GM19463 (cell line): ENCODE results near the gene CKAP5.
A peak's percentile ranks its signal among the peaks of the same experiment; 100 is the strongest.
"Not testable (repeated sequence)": the region's sequence is repeated elsewhere in the genome, so short reads cannot be mapped to it uniquely, and the experiment has no call there.

Experiments
- ATAC-seq: cut with Tn5 transposase; IDR thresholded peaks from one replicate; pipeline ENCODE4 v1.9.1; 2021; ENCODE audit warnings: mild to moderate bottlenecking, moderate library complexity; ENCODE audit not compliant: unreplicated experiment

CKAP5 gene

DNA sequence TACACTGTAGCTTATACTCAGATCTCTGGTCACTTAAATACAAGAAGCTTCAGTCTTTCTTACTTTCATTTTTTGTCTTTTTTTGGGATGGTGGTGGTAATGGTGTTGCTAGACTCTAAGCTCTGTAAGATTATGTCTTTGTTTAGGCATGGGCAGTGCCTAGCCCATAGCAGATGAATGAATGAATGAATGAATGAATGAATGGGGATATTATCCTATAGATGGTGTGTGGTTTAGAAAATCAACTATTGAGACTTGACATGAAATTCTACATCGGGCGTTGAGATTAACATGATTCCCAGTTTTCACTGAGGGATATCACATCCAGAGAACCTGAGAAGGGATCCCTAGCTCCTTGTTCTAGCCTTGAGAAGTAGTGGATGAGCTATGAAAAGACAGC lies 9.8 kb upstream of the CKAP5 start:
- ATAC-seq, result no peak

DNA sequence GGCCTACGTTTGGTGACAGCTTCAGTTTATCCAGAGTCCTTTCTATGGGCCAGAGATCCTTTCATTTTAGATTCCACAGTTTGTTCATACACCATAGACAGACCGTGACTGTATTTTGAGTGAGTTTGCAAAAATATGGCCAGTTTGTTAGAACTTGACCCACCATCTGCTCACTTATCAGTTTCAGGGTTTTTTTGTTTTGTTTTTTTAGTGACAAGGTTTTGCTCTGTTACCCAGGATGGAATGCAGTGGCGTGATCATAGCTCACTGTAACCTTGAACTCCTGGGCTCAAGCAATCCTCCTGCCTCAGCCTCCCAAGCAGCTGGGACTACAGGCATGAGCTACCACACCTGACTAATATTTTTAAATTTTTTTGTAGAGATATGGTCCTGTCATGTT lies 9.1 kb upstream of the CKAP5 start:
- ATAC-seq, result no peak

DNA sequence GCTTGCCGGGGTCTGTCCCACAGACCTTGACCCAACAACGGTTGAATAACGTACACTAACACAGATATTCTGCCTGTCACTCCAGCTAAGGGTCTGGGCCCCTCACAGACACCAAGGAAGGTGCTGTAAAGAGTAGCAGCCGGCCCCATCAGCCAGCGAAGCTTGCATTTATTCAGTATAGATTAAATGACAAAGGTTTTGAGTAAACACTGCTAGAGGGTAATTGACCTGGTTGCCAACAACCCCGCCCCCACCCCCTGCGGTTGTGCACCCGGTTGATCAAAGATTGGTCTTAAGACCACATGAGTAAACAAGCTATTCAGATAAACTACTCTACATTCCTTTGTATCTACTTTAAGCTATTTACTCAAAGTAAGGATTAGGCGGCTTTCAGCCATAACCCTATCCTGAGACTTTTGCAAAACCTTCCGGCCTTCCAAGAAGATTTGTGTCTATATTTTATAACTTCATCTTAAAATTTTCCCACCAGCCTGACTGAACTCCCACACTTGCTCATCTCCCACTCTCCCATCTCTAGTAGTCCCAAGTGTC lies 4.8 kb upstream of the CKAP5 start:
- ATAC-seq, result no peak

DNA sequence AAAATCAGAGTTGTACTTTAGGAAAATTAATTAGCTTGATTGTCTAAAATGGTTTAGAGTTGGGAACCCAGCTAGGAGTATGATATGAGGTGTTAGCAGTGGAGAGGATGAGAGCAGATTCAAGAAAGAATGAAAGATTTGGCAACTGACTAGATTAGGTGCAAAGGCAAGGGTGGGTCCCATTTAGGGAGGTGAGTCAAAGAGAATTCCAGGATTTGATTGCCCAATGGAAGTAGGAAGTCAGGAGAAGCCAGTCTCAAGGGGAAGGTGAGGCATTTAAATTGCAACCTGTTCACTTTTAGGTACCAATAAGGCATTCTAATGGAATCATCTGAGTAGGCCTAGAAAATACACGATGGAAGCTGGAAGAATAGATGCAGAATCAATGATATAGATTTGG lies 3.6 kb upstream of the CKAP5 start:
- no peak for ATAC-seq

DNA sequence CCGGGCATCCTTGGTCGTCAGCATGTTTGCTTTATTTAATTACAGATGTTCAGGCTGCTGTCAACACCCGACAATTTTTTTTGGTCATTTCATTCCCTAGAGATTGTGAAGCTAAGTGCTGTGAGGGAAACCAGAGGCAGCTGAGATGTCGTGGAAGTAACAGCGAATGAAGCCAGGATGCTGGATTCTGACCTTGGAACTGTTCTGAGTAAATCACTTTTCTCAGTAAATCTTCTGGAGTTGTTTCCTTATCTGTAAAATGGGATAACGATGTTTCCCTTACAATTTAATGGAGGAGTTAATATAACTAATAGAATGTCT lies 390 bp upstream of the CKAP5 start:
- ATAC-seq, result peak; percentile 2

DNA sequence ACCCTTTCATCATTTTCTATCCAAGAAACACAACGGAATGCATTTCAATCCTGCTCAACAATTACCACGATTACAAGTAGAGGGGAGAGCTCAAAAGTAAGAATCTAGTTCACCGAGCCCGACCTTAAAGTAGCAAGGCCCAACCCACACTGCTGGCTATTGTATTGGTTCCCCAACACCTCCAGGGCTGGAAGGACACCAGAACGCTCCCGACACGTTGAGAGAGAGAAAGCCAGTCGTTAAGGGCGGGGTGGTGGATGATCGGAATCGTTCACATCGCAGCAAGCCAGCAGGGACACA lies 690 bp downstream of the CKAP5 start:
- no peak for ATAC-seq

DNA sequence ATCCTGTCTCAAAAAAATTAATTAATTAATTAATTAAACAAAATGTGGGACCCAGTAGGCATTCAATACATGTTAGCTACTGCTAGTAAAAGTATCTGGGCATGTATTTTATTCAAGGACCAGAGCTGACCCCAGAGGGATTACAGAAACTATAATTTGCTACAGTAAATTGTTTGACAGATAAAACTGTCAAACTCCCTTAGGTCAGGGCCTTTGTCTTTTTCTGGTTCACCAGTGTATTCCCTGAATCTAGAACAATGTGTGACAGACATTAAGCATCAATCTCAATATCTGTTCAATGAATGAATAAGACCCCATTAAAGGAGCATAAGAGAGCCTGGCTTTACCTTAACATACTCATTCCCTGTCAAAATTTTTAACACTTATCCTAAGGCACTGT lies 6.0 kb downstream of the CKAP5 start:
- no peak for ATAC-seq

DNA sequence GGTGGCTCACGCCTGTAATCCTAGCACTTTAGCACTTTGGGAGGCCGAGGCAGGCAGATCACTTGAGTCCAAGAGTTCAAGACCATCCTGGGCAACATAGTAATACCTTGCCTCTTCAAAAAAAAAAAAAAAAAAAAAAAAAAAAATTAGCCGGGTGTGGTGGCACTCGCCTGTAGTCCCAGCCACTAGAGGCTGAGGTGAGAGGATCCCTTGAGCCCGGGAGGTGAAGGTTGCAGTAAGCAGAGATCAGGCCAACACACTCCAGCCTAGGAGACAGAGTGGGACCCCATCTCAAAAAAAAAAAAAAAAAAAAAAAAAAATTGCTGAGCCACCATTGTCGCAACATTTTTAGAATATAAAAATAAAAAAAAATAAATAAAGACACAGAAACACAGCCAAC lies 7.6 kb downstream of the CKAP5 start:
- ATAC-seq, result no peak

DNA sequence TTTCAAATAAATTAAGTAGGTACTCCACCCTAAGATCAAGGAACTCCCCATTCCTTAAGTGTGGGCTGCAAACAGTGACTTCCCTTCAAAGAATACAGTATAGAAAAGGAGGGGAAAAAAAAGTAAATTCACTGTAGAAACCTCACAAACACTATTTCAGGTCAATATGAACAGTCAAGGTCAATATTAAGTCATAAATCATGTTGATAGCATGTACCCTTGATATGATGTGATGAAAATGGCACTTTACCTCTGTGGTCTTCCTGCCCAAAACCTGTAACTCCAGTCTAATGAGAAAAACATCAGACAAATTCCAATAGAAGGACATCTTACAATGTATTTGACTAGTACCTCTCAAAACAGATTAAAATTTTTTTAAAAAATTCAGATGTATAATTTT lies 8.2 kb downstream of the CKAP5 start:
- ATAC-seq, result no peak

DNA sequence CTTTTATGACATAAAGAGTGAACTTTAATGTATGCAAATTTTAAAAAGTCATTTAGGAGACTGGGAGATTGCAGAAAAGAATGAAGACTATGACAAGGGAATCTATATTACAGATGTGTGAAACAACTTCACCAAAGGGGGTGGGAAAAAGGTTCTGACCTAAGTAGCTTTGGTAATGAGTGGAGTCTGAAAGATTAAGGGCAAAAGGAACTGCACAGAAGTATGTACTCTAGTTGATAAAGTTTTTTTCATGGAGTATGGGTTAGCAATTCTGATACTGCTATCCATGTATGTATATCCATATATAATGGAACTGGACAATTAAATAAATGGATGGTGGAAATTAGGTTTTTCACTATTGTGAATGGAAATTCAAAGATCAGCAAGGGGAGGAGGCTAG lies 9.2 kb downstream of the CKAP5 start:
- ATAC-seq, result no peak

DNA sequence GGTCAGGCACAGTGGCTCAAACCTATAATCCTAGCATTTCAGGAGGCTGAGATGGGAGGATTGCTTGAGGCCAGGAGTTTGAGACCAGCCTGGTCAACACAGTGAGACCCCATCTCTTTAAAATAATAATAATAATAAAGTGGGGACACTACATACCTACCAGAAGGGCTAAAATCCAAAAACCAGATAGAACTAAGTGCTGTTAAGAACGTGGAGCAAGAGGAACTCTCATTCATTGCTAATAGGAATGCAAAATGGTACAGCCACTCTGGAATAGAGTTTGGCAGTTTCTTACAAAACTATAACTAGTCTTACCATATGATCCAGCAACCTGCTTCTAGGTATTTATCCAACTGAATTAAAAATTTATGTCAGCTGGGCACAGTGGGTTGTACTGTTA lies 9.6 kb downstream of the CKAP5 start:
- no peak for ATAC-seq

DNA sequence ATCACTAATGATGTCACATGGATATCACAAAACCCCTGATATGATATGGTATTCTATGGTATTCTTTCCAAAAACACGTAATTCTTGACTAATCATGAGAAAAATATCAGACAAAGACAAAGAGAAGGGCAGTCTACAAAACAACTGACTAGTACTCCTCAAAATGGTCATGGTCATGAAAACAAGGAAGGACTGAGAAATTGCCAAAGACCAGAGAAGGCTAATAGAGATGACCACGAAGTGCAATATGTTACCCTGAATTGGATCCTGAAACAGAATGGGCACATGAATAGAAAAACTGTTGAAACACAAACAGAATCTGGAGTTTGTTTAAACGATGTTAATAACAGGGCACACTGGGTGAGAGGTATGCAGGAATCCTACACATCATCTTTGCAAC lies 10.2 kb downstream of the CKAP5 start:
- no peak for ATAC-seq

DNA sequence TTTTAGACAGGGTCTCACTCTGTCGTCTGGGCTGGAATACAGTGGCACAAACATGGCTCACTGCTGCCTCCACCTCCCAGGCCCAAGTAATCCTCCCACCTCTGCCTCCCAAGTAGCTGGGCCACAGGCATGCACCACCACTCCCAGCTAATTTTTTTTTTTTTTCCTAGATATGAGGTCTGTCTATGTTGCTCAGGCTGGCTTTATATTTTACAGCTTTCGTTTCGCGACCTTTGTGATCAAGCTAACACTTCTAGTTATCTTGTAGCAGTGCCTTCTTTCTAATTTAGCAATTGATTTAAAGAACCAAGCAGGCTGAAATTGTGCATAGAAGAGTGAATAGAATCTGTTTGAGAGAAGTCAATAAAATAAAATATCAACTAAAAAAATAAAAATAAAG lies 11.3 kb downstream of the CKAP5 start:
- no peak for ATAC-seq

DNA sequence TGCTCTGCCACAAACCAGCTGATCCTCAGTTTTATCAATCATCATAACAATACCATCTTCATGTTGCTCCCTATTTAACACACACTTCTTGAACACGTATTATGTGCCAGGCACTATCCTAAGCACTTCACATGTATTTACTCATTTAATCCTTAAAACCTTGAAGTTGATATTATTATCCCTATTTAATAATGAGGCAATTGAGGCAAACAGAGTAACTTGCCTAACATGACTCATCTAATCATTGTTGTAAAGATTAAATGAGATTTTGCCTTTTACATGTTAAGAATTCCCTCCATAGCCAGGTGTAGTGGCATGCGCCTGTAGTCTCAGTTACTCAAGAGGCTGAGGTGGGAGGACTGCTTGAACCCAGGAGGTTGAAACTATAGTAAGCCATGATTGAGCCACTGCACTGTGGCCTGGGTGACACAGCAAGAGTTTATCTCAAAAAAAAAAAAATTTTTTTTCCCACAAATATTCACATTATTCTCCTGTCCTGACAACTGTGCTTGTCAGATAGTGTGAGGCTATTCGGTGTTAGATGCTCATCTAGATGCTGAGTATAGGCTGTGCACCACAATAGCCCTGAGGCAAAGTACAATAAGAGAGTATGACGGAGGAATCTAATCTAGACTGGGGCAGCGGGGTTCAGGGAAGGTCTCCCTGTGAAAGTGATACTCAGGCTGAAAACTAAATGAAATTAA lies 13.4 kb downstream of the CKAP5 start:
- ATAC-seq, result no peak

DNA sequence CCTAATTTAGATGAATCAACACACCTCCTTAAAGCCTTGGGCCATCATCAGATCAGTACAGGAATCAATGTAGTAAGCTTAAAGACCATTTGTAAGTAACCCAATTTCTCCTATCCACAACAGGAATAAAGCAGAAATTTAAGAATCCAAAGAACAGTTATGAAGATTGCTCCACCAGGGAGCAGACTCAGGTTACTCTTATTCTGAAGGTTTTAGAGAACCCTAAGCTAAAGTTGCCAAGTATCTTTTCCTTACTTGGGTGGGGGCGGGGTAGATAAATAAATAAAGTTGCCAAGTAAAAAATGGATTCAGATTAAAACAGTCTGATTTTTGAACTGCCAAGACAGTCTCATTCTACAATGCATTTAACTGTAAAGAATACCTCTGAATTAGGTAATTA lies 18.1 kb downstream of the CKAP5 start:
- ATAC-seq, result no peak

DNA sequence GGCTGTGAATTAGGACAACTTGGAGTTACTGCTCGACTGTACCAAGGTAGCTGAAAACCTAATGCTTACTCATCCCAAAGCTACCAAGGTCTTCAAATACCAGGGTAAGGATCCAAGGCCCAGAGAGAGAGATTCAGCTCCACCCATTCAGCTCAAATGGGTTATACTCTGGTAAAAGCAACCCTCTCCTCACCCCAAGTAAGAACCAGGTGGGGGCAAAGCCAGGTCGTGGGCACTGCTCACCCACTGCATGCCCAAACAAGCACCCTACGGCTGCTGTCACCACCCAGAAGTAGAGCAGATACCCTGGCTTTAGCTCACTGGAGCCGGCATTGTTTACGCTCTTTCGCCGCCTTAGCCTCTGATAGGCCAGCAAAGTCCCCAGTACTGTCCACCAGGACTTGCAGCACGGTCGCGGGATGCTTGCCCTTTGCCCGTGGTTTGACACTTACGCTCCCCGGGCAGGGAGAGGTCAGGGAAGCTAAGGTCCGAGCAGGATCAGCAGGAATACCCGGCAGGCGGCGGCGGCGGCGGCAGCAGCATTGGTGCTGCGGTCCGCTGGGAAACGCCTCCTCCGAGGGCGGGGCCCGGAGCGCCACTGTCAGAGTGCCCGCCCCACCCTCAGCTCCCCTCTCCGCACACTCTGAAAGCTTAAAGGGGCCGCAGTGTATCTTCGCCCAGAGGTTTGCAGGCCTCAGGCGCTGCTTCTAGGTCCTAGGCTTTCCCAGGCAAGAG lies 19.6 kb downstream of the CKAP5 start:
- peak; percentile 100 for ATAC-seq

DNA sequence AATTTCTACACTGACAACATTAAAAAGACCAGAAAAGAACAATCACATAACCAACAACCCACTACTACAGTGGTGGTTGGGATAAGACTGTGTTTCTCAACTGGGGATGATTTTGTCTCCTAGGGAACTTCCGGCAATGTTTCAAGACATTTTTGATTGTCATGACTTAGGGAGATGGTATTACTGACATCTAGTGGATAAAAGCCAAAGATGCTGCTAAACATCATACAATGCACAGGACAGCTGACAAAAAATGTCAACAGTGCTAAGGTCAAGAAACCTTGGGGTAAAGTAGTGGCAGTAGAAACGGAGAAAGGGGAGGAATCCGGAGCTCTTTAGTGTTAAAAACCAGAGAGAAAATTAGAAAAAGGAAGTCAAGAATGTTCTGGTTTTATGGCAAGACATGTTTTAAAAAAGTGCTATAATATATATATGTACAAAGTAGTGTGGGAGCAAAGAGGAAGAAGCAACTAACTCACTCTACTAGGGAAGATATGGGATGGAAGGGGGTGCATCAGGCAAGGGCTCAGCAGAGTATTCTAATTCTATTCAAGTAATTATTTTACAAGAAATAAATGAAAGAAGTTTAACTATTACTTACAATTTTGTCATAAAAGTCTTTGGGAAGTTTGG lies 37.2 kb downstream of the CKAP5 start:
- ATAC-seq, result no peak

DNA sequence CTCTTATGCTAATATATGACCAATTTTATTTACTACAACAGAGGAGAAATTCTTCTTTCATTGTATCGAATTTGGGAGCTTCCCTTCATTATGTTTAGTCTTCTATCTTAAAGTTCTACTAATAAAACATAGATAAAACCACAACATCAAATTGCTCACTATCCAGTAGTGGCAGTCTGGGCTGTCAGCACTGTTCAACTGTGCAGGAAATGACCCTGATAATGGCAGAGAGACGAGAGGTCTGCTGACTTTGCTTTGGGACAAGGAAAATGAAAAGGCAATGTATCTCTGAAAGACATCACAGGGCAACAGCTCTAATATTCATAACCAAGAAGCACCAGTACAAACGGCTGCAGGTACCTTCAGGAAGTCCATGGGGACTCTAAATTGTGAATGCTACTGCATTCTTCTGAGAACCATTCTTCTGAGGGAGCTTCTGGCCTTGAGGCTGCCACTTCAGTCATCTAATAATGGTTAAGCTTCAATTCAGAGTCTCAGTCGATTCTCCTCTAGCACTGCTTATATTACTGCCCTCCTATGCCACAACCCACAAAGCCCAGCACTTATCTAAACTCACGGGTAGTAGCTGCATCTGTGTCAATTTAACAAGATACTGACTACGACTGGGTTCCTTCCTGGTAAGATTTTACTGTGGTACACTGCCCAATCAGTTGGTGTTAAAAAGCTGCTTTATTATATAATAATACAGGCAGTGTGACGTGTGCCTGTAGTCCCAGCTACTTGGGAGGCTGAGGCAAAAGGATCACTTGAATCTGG lies 44.2 kb downstream of the CKAP5 start:
- no peak for ATAC-seq

DNA sequence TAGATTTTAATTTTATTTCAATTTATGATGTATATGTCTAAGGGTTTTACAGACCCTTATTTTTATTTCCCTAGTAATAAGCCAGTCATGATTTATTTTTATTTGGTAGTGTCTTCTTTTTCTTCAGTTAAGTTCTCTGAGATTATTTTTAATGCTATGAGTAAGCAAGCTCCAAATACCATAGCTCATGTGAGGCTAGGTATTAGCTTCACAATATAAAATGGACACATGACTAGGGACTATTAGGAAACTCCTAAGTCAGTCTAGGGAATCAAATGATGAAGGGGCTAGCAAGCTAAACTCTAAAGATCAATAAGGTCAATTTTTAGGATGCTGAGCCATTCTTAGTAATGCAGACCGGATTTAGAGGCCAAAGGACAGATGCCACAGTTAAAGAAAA lies 45.9 kb downstream of the CKAP5 start:
- ATAC-seq, result no peak

DNA sequence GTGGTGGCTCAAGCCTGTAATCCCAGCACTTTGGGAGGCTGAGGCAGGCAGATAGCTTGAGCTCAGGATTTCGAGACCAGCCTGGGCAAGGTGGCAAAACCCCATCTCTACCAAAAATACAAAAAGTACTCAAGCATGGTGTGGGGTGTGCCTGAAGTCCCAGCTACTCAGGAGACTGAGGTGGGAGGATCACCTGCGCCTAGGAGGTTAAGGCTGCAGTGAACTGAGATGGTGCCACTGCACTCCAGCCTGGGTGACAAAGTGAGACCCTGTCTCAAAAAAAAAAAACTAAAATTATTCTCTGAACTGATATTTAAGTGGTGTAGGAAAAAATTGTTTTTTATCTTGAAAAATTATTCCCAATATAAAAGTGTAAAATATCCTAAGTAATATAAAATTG lies 46.4 kb downstream of the CKAP5 start:
- not testable (repeated sequence) for ATAC-seq

DNA sequence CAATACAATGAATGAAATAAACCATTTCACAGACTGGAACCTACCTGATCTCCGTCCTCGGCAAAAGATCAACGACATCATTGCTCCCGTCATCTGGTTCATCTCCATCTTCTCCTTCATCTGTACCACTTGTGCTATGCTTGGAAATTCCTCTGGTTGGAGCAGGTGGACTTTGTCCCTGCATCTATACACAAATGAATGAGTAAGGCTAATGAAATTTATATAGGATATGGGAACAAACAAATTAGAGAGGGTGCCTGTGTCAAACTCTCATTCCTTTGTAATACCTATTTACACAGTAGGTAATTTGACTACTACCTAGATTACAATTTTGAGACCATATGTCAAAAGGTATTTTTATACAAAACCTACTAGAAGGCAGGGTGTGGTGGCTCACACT lies 67.7 kb downstream of the CKAP5 start:
- no peak for ATAC-seq

DNA sequence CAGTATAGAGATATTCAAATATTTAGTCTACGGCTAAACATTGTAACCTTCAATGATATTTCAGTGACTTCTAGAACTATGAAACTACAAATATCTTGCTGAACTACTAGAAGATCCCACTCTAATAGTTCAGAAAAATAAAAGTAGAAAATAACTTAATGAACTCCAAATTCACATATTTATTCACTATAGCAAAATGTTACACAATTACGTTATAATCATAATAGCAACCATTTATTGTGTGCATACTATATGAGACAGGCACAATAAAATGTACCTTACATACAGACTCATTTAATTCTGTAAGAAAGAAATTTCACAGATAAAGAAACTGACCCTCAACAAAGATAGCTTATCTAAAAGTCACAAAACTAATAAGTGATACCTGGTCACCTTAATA lies 69.2 kb downstream of the CKAP5 start:
- no peak for ATAC-seq
